Ishikawa (cell line): ENCODE results near the gene KCNIP4.

ENCODE experiments used
- MAX ChIP-seq: IDR thresholded peaks from 2 replicates; pipeline ENCODE4 v1.6.1; 2012
- REST ChIP-seq: IDR thresholded peaks from 2 replicates; pipeline ENCODE4 v1.6.1; 2012; ENCODE audit warnings: low read depth, mild to moderate bottlenecking
- TAF1 ChIP-seq: IDR thresholded peaks from 2 replicates; pipeline ENCODE4 v1.6.1; 2012; ENCODE audit warnings: low read depth, mild to moderate bottlenecking
- YY1 ChIP-seq: IDR thresholded peaks from 2 replicates; pipeline ENCODE4 v1.6.1; 2012; ENCODE audit warnings: low read depth
- ZBTB7A ChIP-seq: IDR thresholded peaks from 2 replicates; pipeline ENCODE4 v1.6.1; 2012; ENCODE audit warnings: low read depth

GRCh38 chr4:21685911-21686310, 262.7 kb downstream of the KCNIP4 start:
- no peak for TF ChIP-seq TAF1
- TF ChIP-seq MAX: no peak
- no peak for TF ChIP-seq ZBTB7A
- TF ChIP-seq YY1: no peak
- no peak for TF ChIP-seq REST
